Left lung (tissue), 10 donors: Measurements from ENCODE around the gene ZSWIM5. TPM values are rescaled to one million over a fixed set of nuclear protein-coding genes. Genes with fewer than 3 reads are reported as not detected.

Experiments used
- ATAC-seq: fragments of 200-7000 bp; cut with Tn5 transposase; one replicate; pipeline ENCODE4 v1.9.1; 2020; ENCODE audit warnings: moderate library complexity
- DNase-seq, 4 donors: peaks; one replicate each; pipeline ENCODE4 v3.0.0-alpha.2; 2013 to 2020
- H3K27ac ChIP-seq, 2 donors: fragments of 200-600 bp; sonication (generic) in 1 of 2; one replicate each; pipeline versions ENCODE4 v1.5.0 to v1.8.0; 2020 to 2021
- H3K27me3 ChIP-seq, 2 donors: fragments of 200-600 bp; sonication (generic) in 1 of 2; one replicate each; pipeline versions ENCODE4 v1.5.0 to v1.8.0; 2020 to 2021
- H3K36me3 ChIP-seq, 2 donors: fragments of 200-600 bp; sonication (generic) in 1 of 2; one replicate each; pipeline versions ENCODE4 v1.5.0 to v1.8.0; 2020 to 2021
- H3K4me1 ChIP-seq, 2 donors: fragments of 200-600 bp; one replicate each; pipeline ENCODE4 v1.8.0; 2021
- H3K4me3 ChIP-seq, 2 donors: fragments of 200-600 bp; sonication (generic) in 1 of 2; one replicate each; pipeline versions ENCODE4 v1.5.0 to v1.8.0; 2020 to 2021; ENCODE audit warnings: mild to moderate bottlenecking in 1 of 2
- H3K9me3 ChIP-seq, 2 donors: fragments of 200-600 bp; sonication (generic) in 1 of 2; one replicate each; pipeline versions ENCODE4 v1.5.0 to v1.8.0; 2020 to 2021
- intact Hi-C, 2 donors: fragments of 100-400 bp; cut with DNase I; formaldehyde crosslinking; loops; one replicate each; pipeline versions ENCODE4 v1.11.2 to v1.14.2; 2022
- polyA plus RNA-seq, 6 donors: library from polyadenylated mRNA; unstranded; fragments of 120-200 nt; gene quantifications; one replicate each; pipeline ENCODE4 v1.2.1, GENCODE V29; 2013; ENCODE audit not compliant: insufficient read length in 6 of 6
- total RNA-seq, 2 donors: library from RNA; stranded (reverse); fragmentation: NEBNext Ultra II Directional; extraction: Animal tissue kit (Norgen Biotek cat#: 25700); gene quantifications; one replicate each; pipeline ENCODE4 v1.2.1, GENCODE V29; 2021
- TF ChIP-seq, protein P1 (sequence below), 2 donors: fragments of 200-600 bp; sonication (generic) in 1 of 2; IDR thresholded peaks; one replicate each; pipeline versions ENCODE4 v1.5.0 to v1.8.0; 2021; ENCODE audit warnings: antibody characterized with exemption in 2 of 2
- donor health status: DM: no; HTN: yes; CAD: no.
- donor health status: DM: no; HTN: no; CAD: no.

The ZSWIM5 gene
- total and polyA plus RNA-seq, 8 donors = 2.0 to 6.3 (median 4.7) TPM

DNA sequence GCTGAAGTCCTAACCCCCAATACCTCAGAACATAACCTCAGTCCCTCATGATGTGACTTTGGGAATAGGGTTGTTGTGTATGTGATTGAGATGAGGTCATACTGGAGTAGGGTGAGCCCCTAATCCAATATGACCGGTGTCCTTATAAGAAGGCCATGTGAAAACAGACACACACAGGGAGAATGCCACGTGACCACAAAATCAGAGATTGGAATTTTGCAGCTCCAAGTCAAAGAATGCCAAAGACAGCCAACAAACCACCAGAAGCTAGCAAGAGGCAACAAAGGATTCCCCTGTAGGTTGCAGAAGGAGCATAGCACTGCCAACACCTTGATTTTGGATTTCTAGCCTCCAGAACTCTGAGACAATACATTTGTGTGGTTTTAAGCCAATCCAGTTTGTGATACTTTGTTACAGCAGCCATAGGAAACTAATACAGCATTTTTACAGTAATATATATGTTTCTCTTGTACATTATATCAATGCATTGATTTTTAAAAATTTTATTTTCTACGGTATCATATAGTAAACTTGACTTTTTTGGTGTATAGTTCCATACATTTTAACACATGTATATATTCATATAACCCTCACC lies 5.4 kb downstream of the ZSWIM5 start:
- TF ChIP-seq, protein P1, sequence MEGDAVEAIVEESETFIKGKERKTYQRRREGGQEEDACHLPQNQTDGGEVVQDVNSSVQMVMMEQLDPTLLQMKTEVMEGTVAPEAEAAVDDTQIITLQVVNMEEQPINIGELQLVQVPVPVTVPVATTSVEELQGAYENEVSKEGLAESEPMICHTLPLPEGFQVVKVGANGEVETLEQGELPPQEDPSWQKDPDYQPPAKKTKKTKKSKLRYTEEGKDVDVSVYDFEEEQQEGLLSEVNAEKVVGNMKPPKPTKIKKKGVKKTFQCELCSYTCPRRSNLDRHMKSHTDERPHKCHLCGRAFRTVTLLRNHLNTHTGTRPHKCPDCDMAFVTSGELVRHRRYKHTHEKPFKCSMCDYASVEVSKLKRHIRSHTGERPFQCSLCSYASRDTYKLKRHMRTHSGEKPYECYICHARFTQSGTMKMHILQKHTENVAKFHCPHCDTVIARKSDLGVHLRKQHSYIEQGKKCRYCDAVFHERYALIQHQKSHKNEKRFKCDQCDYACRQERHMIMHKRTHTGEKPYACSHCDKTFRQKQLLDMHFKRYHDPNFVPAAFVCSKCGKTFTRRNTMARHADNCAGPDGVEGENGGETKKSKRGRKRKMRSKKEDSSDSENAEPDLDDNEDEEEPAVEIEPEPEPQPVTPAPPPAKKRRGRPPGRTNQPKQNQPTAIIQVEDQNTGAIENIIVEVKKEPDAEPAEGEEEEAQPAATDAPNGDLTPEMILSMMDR (IDR thresholded peaks at IDR 0.05) = no peak
- peaks cover 0 to 8% of the 10 kb centered on the region in 2 donors for H3K4me1 ChIP-seq
- ATAC-seq = no peak
- H3K27me3 ChIP-seq = peaks cover 0 to 35% of the 10 kb centered on the region in 2 donors
- no peak overlapping the region for H3K27ac ChIP-seq
- no peak overlapping the region for H3K4me3 ChIP-seq
- no peaks in the 10 kb centered on the region for H3K36me3 ChIP-seq
- peaks cover 0 to 3% of the 10 kb centered on the region in 2 donors for H3K9me3 ChIP-seq
- DNase-seq = no peak
- intact Hi-C loops = no loop called here

DNA sequence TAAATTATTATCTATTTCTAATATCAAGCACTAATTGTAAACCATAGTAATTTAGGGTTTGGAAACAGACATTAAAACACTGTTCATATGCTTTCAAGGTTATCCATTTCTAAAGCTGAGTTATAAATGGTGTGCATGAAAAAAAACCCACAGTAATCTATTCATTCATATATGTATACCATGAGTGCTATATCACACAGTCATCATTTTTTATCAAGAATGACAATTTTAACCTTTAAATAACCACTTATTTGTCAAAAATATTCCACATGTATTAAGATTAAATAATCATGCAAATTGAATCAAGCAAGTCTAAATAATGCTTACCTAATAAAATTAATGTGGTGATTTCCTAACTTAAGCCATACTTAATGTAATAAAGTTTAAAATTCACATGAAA lies 6.0 kb downstream of the ZSWIM5 start:
- Histone ChIP-seq H3K27me3 (peaks cover 0 to 31% of the 10 kb centered on the region in 2 donors), H3K36me3 (no peaks in the 10 kb centered on the region), H3K4me3 (no peak overlapping the region), H3K27ac (no peak overlapping the region), H3K9me3 (peaks cover 0 to 3% of the 10 kb centered on the region in 2 donors), H3K4me1 (peaks cover 0 to 6% of the 10 kb centered on the region in 2 donors)
- TF ChIP-seq, protein P1 (IDR thresholded peaks at IDR 0.05) = no peak
- DNase-seq (no peak), ATAC-seq (no peak)
- intact Hi-C loops = no loop called here

DNA sequence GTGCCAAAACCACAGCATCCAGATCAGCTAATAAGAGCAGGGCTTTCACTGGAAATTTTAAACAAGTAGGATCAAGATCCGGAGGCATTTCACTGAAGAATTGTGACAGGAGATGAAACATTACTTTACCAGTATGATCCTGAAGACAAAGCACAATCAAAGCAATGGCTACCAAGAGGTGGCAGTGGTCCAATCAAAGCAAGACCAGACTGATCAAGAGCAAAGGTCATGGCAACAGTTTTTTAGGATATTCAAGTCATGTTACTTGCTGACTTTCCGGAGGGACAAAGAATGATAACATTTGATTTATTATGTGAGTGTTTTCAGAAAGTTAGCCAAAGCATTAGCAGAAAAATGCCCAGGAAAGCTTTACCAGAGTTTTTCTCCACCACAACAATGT lies 8.2 kb downstream of the ZSWIM5 start:
- H3K27ac ChIP-seq = no peak overlapping the region
- no peak overlapping the region for H3K4me3 ChIP-seq
- intact Hi-C loops = no loop called here
- no peaks in the 10 kb centered on the region for H3K36me3 ChIP-seq
- no peaks in the 10 kb centered on the region for H3K4me1 ChIP-seq
- H3K27me3 ChIP-seq = peaks cover 0 to 8% of the 10 kb centered on the region in 2 donors
- ATAC-seq = no peak
- H3K9me3 ChIP-seq = peaks cover 0 to 3% of the 10 kb centered on the region in 2 donors
- TF ChIP-seq, protein P1 (IDR thresholded peaks at IDR 0.05) = no peak
- no peak for DNase-seq

DNA sequence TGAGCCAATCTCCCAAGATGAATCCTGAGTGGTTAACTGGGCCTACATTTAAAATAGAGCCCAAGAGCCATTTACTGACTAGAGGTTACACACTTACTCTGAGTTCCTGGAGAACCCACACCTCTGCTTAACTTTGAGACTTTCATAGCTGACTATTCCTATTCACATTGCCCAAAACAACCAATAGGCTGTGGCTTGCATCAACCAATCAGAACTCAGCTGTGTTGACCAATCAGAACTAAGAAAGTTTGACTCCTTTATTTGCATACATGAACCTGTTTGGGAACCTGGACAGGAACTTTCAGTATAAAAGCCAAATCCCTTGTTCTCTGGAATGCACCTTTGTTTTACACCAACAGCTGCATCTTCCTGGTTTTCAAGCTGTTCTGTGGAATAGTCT lies 9.5 kb downstream of the ZSWIM5 start:
- Histone ChIP-seq H3K4me3 (no peak overlapping the region), H3K27me3 (no peaks in the 10 kb centered on the region), H3K27ac (no peak overlapping the region), H3K9me3 (peaks cover 0 to 3% of the 10 kb centered on the region in 2 donors), H3K4me1 (no peaks in the 10 kb centered on the region), H3K36me3 (no peaks in the 10 kb centered on the region)
- TF ChIP-seq, protein P1 (IDR thresholded peaks at IDR 0.05) = no peak
- ATAC-seq (no peak), DNase-seq (no peak)
- intact Hi-C loops = no loop called here

DNA sequence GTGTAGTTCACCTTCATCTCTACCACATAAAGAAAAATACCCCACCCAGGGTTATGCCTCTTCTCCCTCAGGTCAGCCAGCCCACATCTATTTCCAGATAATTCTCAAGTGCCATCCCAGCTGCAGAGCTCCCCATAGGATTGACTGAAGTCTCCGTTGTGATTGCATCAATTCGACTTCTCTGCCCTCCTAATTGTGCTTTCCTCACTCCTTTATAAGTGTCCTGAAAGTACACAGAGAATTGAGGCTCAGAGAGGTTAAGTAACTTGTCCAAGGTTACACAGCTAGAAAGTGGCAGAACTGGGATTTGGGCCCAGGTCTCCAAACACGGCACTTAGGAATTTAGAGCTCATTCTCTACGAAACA lies 15.0 kb downstream of the ZSWIM5 start:
- Histone ChIP-seq H3K4me3 (no peak overlapping the region), H3K27me3 (no peaks in the 10 kb centered on the region), H3K4me1 (no peaks in the 10 kb centered on the region), H3K27ac (no peak overlapping the region), H3K36me3 (no peaks in the 10 kb centered on the region), H3K9me3 (no peaks in the 10 kb centered on the region)
- TF ChIP-seq, protein P1 (IDR thresholded peaks at IDR 0.05) = no peak
- no peak for DNase-seq
- intact Hi-C loops = no loop called here
- no peak for ATAC-seq
